C4-2B (cell line): ENCODE measurements around the gene CCNT2.

Source experiments
- ZFX ChIP-seq: fragments of 450-650 bp; IDR thresholded peaks from 2 replicates; pipeline ENCODE4 v1.6.1; 2017
- TF ChIP-seq, protein P1 (sequence below): fragments of 450-650 bp; conservative IDR thresholded peaks from 2 replicates; pipeline ENCODE4 v1.5.1; 2017; ENCODE audit warnings: mild to moderate bottlenecking

DNA sequence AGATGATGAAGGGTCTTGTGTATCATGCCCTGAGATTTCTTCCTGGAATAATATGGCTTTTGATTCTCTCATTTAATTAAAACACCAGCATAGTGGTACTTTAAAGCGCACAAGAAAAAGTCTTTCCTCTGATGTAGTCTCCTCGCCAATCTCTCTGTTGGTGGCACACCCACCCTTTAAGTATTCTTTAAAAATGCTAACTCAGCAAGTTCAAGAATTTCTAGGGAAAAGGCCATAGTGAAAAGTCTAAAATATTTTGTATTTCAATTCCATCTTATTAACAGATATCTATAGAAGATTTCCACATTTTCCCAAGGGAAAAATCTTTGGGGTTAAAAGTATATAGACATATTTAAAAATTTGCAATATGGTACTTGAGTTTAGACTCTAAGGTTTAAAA lies 45.5 kb upstream of the CCNT2 start:
- TF ChIP-seq, protein P1, sequence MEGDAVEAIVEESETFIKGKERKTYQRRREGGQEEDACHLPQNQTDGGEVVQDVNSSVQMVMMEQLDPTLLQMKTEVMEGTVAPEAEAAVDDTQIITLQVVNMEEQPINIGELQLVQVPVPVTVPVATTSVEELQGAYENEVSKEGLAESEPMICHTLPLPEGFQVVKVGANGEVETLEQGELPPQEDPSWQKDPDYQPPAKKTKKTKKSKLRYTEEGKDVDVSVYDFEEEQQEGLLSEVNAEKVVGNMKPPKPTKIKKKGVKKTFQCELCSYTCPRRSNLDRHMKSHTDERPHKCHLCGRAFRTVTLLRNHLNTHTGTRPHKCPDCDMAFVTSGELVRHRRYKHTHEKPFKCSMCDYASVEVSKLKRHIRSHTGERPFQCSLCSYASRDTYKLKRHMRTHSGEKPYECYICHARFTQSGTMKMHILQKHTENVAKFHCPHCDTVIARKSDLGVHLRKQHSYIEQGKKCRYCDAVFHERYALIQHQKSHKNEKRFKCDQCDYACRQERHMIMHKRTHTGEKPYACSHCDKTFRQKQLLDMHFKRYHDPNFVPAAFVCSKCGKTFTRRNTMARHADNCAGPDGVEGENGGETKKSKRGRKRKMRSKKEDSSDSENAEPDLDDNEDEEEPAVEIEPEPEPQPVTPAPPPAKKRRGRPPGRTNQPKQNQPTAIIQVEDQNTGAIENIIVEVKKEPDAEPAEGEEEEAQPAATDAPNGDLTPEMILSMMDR, result no peak
- TF ChIP-seq ZFX, result no peak
